CD4-positive, alpha-beta T cell treated with Interleukin-21 for 1 hour (primary cell): ENCODE measurements around the gene CDH19.

Experiments
- DNase-seq: peaks from one replicate; pipeline ENCODE4 v3.0.0-alpha.2; 2020

CDH19 gene

GRCh38 chr18:66603941-66604627 lies at the start of gene CDH19:
CDH19 (minus strand) TSS chr18:66604090; CDS start chr18:66572204, 31,886 bp downstream.
- no peak for DNase-seq

- no peak for DNase-seq
Observed at GRCh38 chr18:66647671-66648070, 43.8 kb upstream of the CDH19 start.

- no peak for DNase-seq
Observed at GRCh38 chr18:66646609-66647008, 42.7 kb upstream of the CDH19 start.

- no peak for DNase-seq
Observed at GRCh38 chr18:66645983-66646382, 42.1 kb upstream of the CDH19 start.

- DNase-seq, result no peak
Observed at GRCh38 chr18:66641056-66641455, 37.2 kb upstream of the CDH19 start.

GRCh38 chr18:66640431-66640830 lies 36.5 kb upstream of the CDH19 start:
- no peak for DNase-seq

- no peak for DNase-seq
Observed at GRCh38 chr18:66638856-66639629, 35.2 kb upstream of the CDH19 start.

- no peak for DNase-seq
Observed at GRCh38 chr18:66635342-66635741, 31.5 kb upstream of the CDH19 start.

- DNase-seq, result no peak
Observed at GRCh38 chr18:66632756-66633155, 28.9 kb upstream of the CDH19 start.

- no peak for DNase-seq
Observed at GRCh38 chr18:66630831-66631230, 26.9 kb upstream of the CDH19 start.

- no peak for DNase-seq
Observed at GRCh38 chr18:66623821-66624220, 19.9 kb upstream of the CDH19 start.

GRCh38 chr18:66621816-66622576 lies 18.1 kb upstream of the CDH19 start:
- no peak for DNase-seq

GRCh38 chr18:66616523-66616983 lies 12.7 kb upstream of the CDH19 start:
- no peak for DNase-seq

GRCh38 chr18:66615176-66615575 lies 11.3 kb upstream of the CDH19 start:
- no peak for DNase-seq

- DNase-seq, result no peak
Observed at GRCh38 chr18:66607632-66608031, 3.7 kb upstream of the CDH19 start.

GRCh38 chr18:66601649-66602048 lies 2.2 kb downstream of the CDH19 start:
- no peak for DNase-seq

- DNase-seq, result no peak
Observed at GRCh38 chr18:66599190-66599589, 4.7 kb downstream of the CDH19 start.

GRCh38 chr18:66587430-66587829 lies 16.5 kb downstream of the CDH19 start:
- no peak for DNase-seq

GRCh38 chr18:66582211-66582610 lies 21.7 kb downstream of the CDH19 start:
- no peak for DNase-seq

- no peak for DNase-seq
Observed at GRCh38 chr18:66575263-66575662, 28.6 kb downstream of the CDH19 start.

- no peak for DNase-seq
Observed at GRCh38 chr18:66571845-66572244, 32.0 kb downstream of the CDH19 start.

GRCh38 chr18:66566616-66567015 lies 37.3 kb downstream of the CDH19 start:
- DNase-seq, result no peak

- no peak for DNase-seq
Observed at GRCh38 chr18:66564236-66564635, 39.7 kb downstream of the CDH19 start.

GRCh38 chr18:66562279-66562678 lies 41.6 kb downstream of the CDH19 start:
- no peak for DNase-seq
